H1 (cell line): Measurements from ENCODE around the gene SPI1. TPM values are rescaled to one million over a fixed set of nuclear protein-coding genes. Genes with fewer than 3 reads are reported as not detected.

Source experiments
- CTCF ChIA-PET: fragments of 300-600 bp; sonication (Branson Sonifier 250); formaldehyde crosslinking; loops from one replicate; lab custom pipeline; 2021; ENCODE audit not compliant: partially characterized antibody; lab: Charles Lee
- POLR2A ChIA-PET: fragments of 300-600 bp; sonication (Branson Sonifier 250); formaldehyde crosslinking; loops from one replicate; lab custom pipeline; 2021; ENCODE audit warnings: inconsistent platforms; ENCODE audit not compliant: partially characterized antibody; lab: Charles Lee
- DNase-seq, 2 experiments: peaks; one replicate each; pipeline versions ENCODE4 v3.0.0 to v3.0.0-alpha.2; 2010 to 2022; ENCODE audit warnings: low spot score in 2 of 2, low read depth in 1 of 2, mixed read lengths in 1 of 2
- FAIRE-seq: peaks from 2 replicates; lab custom pipeline; 2011; peaks lifted over from hg19 to GRCh38; lab: Jason Lieb, UNC
- H2AFZ ChIP-seq: 2 replicates; pipeline ENCODE4 v1.8.1; 2012; ENCODE audit warnings: low read length, inconsistent platforms
- H2AK5ac ChIP-seq: 2 replicates; pipeline ENCODE4 v1.6.1; 2013; ENCODE audit warnings: low read depth, low read length
- H2BK120ac ChIP-seq: replicated peaks from 2 replicates; pipeline ENCODE3; 2013; ENCODE audit warnings: low read depth, low read length, inconsistent platforms
- H2BK12ac ChIP-seq: 2 replicates; pipeline ENCODE4 v1.6.1; 2013; ENCODE audit warnings: low read depth, low read length
- H2BK15ac ChIP-seq: 2 replicates; pipeline ENCODE4 v1.6.1; 2013; ENCODE audit warnings: low read length
- H2BK20ac ChIP-seq: 2 replicates; pipeline ENCODE4 v1.6.1; 2013; ENCODE audit warnings: low read length
- H2BK5ac ChIP-seq: 2 replicates; pipeline ENCODE4 v1.6.1; 2013; ENCODE audit warnings: low read depth, low read length
- H3K14ac ChIP-seq: 2 replicates; pipeline ENCODE4 v1.6.1; 2013; ENCODE audit warnings: inconsistent platforms; ENCODE audit not compliant: insufficient read length
- H3K18ac ChIP-seq: 2 replicates; pipeline ENCODE4 v1.6.1; 2013; ENCODE audit warnings: low read length; ENCODE audit errors: extremely low read depth
- H3K23ac ChIP-seq: 2 replicates; pipeline ENCODE4 v1.6.1; 2013; ENCODE audit warnings: inconsistent platforms; ENCODE audit not compliant: insufficient read length
- H3K23me2 ChIP-seq: 2 replicates; pipeline ENCODE4 v1.6.1; 2013; ENCODE audit warnings: low read depth, low read length
- H3K27ac ChIP-seq: 2 replicates; pipeline ENCODE4 v1.6.1; 2011; ENCODE audit warnings: low read depth, low read length, inconsistent platforms
- H3K27me3 ChIP-seq, 4 experiments: replicated peaks in 1 of 4; 1 replicate in 1 of 4; 2 replicates in 3 of 4; pipeline versions ENCODE4 v1.6.1 to v1.8.1; 2011 to 2013; ENCODE audit warnings: low read length in 3 of 4, mild to moderate bottlenecking in 3 of 4, inconsistent platforms in 2 of 4, mixed read lengths in 2 of 4, moderate library complexity in 1 of 4; ENCODE audit not compliant: control insufficient read depth in 3 of 4, insufficient read depth in 3 of 4; ENCODE audit errors: extremely low read depth in 1 of 4
- H3K36me3 ChIP-seq, 4 experiments: 2 replicates each; pipeline versions ENCODE4 v1.6.1 to v1.8.1; 2011 to 2013; ENCODE audit warnings: mild to moderate bottlenecking in 4 of 4, low read length in 3 of 4, moderate library complexity in 2 of 4, control low read depth in 1 of 4, inconsistent platforms in 1 of 4; ENCODE audit not compliant: insufficient read depth in 4 of 4, control insufficient read depth in 2 of 4
- H3K4ac ChIP-seq: replicated peaks from 2 replicates; pipeline ENCODE3; 2013; ENCODE audit warnings: low read length, low read depth, mixed read lengths, inconsistent platforms; ENCODE audit not compliant: insufficient read length
- H3K4me1 ChIP-seq, 4 experiments: replicated peaks in 1 of 4; 1 replicate in 1 of 4; 2 replicates in 3 of 4; pipeline versions ENCODE4 v1.6.1 to v1.8.1; 2011 to 2013; ENCODE audit warnings: low read length in 3 of 4, inconsistent platforms in 2 of 4, mixed read lengths in 1 of 4; ENCODE audit not compliant: insufficient read depth in 4 of 4, control insufficient read depth in 3 of 4
- H3K4me2 ChIP-seq, 2 experiments: 2 replicates each; pipeline versions ENCODE4 v1.6.1 to v1.8.1; 2011 to 2013; ENCODE audit warnings: low read depth in 2 of 2, low read length in 2 of 2, control low read depth in 1 of 2, inconsistent platforms in 1 of 2, mild to moderate bottlenecking in 1 of 2; ENCODE audit not compliant: insufficient read depth in 1 of 2
- H3K4me3 ChIP-seq, 4 experiments: fragments of 200-600, 300-600 bp in 1 of 4; sonication (generic), shearing (Covaris generic), sonication (Bioruptor Twin) in 1 of 4; 2 replicates each; pipeline versions ENCODE4 v1.5.1 to v1.8.1; 2011 to 2016; ENCODE audit warnings: low read length in 4 of 4, low read depth in 3 of 4, control low read depth in 2 of 4, inconsistent platforms in 2 of 4, mild to moderate bottlenecking in 2 of 4, mixed read lengths in 1 of 4, moderate library complexity in 1 of 4; ENCODE audit not compliant: insufficient read depth in 2 of 4; ENCODE audit errors: extremely low read depth in 1 of 4
- H3K56ac ChIP-seq: replicated peaks from 2 replicates; pipeline ENCODE3; 2013; ENCODE audit warnings: low read depth, mild to moderate bottlenecking, mixed read lengths, low read length, inconsistent platforms; ENCODE audit not compliant: insufficient read length
- H3K79me1 ChIP-seq: 2 replicates; pipeline ENCODE4 v1.6.1; 2013; ENCODE audit warnings: low read depth, low read length, control low read depth
- H3K79me2 ChIP-seq, 2 experiments: 2 replicates each; pipeline versions ENCODE4 v1.6.1 to v1.8.1; 2012 to 2013; ENCODE audit warnings: low read length in 2 of 2, mild to moderate bottlenecking in 2 of 2, inconsistent platforms in 1 of 2; ENCODE audit not compliant: insufficient read depth in 2 of 2, control insufficient read depth in 1 of 2
- H3K9ac ChIP-seq, 4 experiments: replicated peaks in 1 of 4; 1 replicate in 1 of 4; 2 replicates in 3 of 4; pipeline versions ENCODE4 v1.6.1 to v1.8.1; 2011 to 2013; ENCODE audit warnings: low read depth in 3 of 4, low read length in 3 of 4, control low read depth in 2 of 4, mild to moderate bottlenecking in 2 of 4, moderate library complexity in 2 of 4, inconsistent platforms in 1 of 4; ENCODE audit errors: extremely low read depth in 1 of 4
- H3K9me3 ChIP-seq, 2 experiments: 2 replicates each; pipeline versions ENCODE4 v1.6.1 to v1.8.1; 2012 to 2013; ENCODE audit warnings: mild to moderate bottlenecking in 2 of 2, moderate library complexity in 2 of 2, control low read depth in 1 of 2, inconsistent platforms in 1 of 2, low read depth in 1 of 2, low read length in 1 of 2, mixed read lengths in 1 of 2; ENCODE audit not compliant: insufficient read depth in 2 of 2
- H4K20me1 ChIP-seq, 2 experiments: replicated peaks in 1 of 2; 2 replicates each; pipeline versions ENCODE3 to v1.8.1; 2011 to 2013; ENCODE audit warnings: inconsistent platforms in 2 of 2, low read length in 2 of 2, mild to moderate bottlenecking in 1 of 2; ENCODE audit not compliant: insufficient read depth in 2 of 2, control insufficient read depth in 1 of 2
- H4K5ac ChIP-seq: 2 replicates; pipeline ENCODE4 v1.6.1; 2013; ENCODE audit warnings: low read length, low read depth, mixed read lengths, inconsistent platforms; ENCODE audit not compliant: insufficient read length
- H4K8ac ChIP-seq: 2 replicates; pipeline ENCODE4 v1.8.0; 2013; ENCODE audit warnings: mild to moderate bottlenecking, moderate library complexity, low read length, inconsistent platforms; ENCODE audit not compliant: insufficient read depth; ENCODE audit errors: extremely low read depth
- H4K91ac ChIP-seq: replicated peaks from 2 replicates; pipeline ENCODE3; 2013; ENCODE audit warnings: low read length, mixed read lengths, inconsistent platforms; ENCODE audit not compliant: insufficient read length
- ASH2L ChIP-seq: fragments of 200-600, 300-600 bp; sonication (generic); IDR thresholded peaks from one replicate; pipeline ENCODE4 v1.7.1; 2017; ENCODE audit warnings: low read length
- FOSL1 ChIP-seq: IDR thresholded peaks from 2 replicates; pipeline ENCODE4 v1.6.1; 2011; ENCODE audit warnings: mild to moderate bottlenecking, low read depth, low read length, moderate library complexity; ENCODE audit not compliant: insufficient read depth
- RXRA ChIP-seq: IDR thresholded peaks from 2 replicates; pipeline ENCODE4 v1.6.1; 2011; ENCODE audit warnings: low read depth, mild to moderate bottlenecking, low read length, moderate library complexity; ENCODE audit not compliant: insufficient read depth
- SUZ12 ChIP-seq: fragments of 200-600 bp; sonication (generic); IDR thresholded peaks from 2 replicates; pipeline ENCODE4 v1.6.1; 2012; ENCODE audit warnings: mild to moderate bottlenecking, inconsistent platforms, low read length, moderate library complexity, mixed read lengths
- TEAD4 ChIP-seq: IDR thresholded peaks from 2 replicates; pipeline ENCODE4 v1.6.1; 2012; ENCODE audit warnings: low read depth, low read length, inconsistent platforms, mixed read lengths
- ZNF274 ChIP-seq: IDR thresholded peaks from 2 replicates; pipeline ENCODE4 v1.7.0; 2012; ENCODE audit warnings: low read length, borderline replicate concordance; ENCODE audit errors: extremely low read depth
- WGBS, 2 experiments: shearing (Covaris generic) in 1 of 2; methylation state at CpG; one replicate each; pipeline versions ENCODE4 v1.1.6 to v1.1.7; 2013 to 2015; ENCODE audit warnings: low lambda C conversion rate in 2 of 2, mixed read lengths in 2 of 2, inconsistent platforms in 1 of 2, low coverage in 1 of 2, missing lambda C conversion rate in 1 of 2; ENCODE audit not compliant: insufficient replicate concordance in 2 of 2, insufficient coverage in 1 of 2, insufficient read length in 1 of 2; ENCODE audit errors: extremely low coverage in 1 of 2, missing lambda C conversion rate in 1 of 2; 5-methylcytosine and 5-hydroxymethylcytosine counted together
- polyA plus RNA-seq, 7 experiments: library from polyadenylated mRNA; depleted of rRNA in 3 of 7; stranded (reverse) in 5 of 7; unstranded in 2 of 7; fragments of >200 nt in 5 of 7; fragments of 200-250 nt in 2 of 7; gene quantifications; 1 replicate in 5 of 7; 2 replicates in 1 of 7; 4 replicates in 1 of 7; pipeline versions ENCODE4 v1.2.1 to v1.2.3, GENCODE V29; 2011 to 2013; ENCODE audit warnings: missing spikeins in 2 of 7, mixed read lengths in 2 of 7
- total RNA-seq: library from RNA; stranded (reverse); fragmentation: NEBNext Ultra II Directional; extraction: Animal tissue kit (Norgen Biotek cat#: 25700); gene quantifications from 2 replicates; pipeline ENCODE4 v1.2.1, GENCODE V29; 2021

Gene SPI1
- total and polyA plus RNA-seq, 2 of the 8 experiments (the other 6 are each of a cell fraction or from before 2014, with no cell fraction given) = 0.12 TPM; not detected in 1

- H3K14ac ChIP-seq = no peak overlapping the region
- H3K27me3 ChIP-seq = no peaks in the 10 kb centered on the region
- no peak for FAIRE-seq
- no peak overlapping the region for H3K56ac ChIP-seq
- H4K20me1 ChIP-seq = no peaks in the 10 kb centered on the region
- H2AK5ac ChIP-seq = no peak overlapping the region
- H3K9ac ChIP-seq = no peak overlapping the region
- H3K23ac ChIP-seq = no peak overlapping the region
- no peaks in the 10 kb centered on the region for H3K79me2 ChIP-seq
- no peaks in the 10 kb centered on the region for H3K9me3 ChIP-seq
- POLR2A ChIA-PET = interaction anchor here (0.8 to 1.6 kb wide), 2 partner anchors 38 to 44 kb away, joined by 3 to 4 read pairs; no protein-coding TSS in a partner anchor
- H3K79me1 ChIP-seq = no peaks in the 10 kb centered on the region
- H3K4ac ChIP-seq = no peak overlapping the region
- H3K27ac ChIP-seq = no peak overlapping the region
- no peak overlapping the region for H2BK5ac ChIP-seq
- H3K23me2 ChIP-seq = peaks cover 4% of the 10 kb centered on the region; the same call in 1 of the 2 replicates
- peak overlapping the region; percentile 84; the same call in 1 of the 2 replicates for H4K8ac ChIP-seq
- 84% methylated on average over 5 of the region's 5 CpGs; no CpG with 5 or more reads in 1 of the 2 experiments for WGBS, 2 experiments
- no peak overlapping the region for H4K5ac ChIP-seq
- CTCF ChIA-PET = interaction anchor here (0.6 to 4.7 kb wide), 27 partner anchors 8 to 586 kb away, joined by 3 to 78 read pairs (median 5); partner anchors contain the start of genes MYBPC3, RAPSN and SLC39A13
- H2BK12ac ChIP-seq = no peak overlapping the region
- no peak overlapping the region for H3K18ac ChIP-seq
- H2BK15ac ChIP-seq = no peak overlapping the region
- H2AFZ ChIP-seq = no peak overlapping the region; the same call in 1 of the 2 replicates
- no peak overlapping the region for H2BK120ac ChIP-seq
- no peak overlapping the region for H4K91ac ChIP-seq
- no peak for DNase-seq
- no peak overlapping the region for H3K4me2 ChIP-seq
- H2BK20ac ChIP-seq = no peak overlapping the region
- H3K36me3 ChIP-seq = no peaks in the 10 kb centered on the region
- H3K4me3 ChIP-seq = no peak overlapping the region
- H3K4me1 ChIP-seq = peaks cover 0 to 5% (median 2%) of the 10 kb centered on the region in 4 experiments; a peak in 5 of 7 replicates
- TF ChIP-seq ASH2L (no peak), SUZ12 (no peak), FOSL1 (no peak), RXRA (no peak), ZNF274 (no peak), TEAD4 (no peak)
These were observed 3.7 kb downstream of the SPI1 start for GRCh38 chr11:47374720-47375019.
